CD4-positive, alpha-beta T cell treated with Interleukin-4 for 1 hour (primary cell): Measurements from ENCODE around the gene LRRC3B.

Source experiments
- DNase-seq, 2 donors: peaks; one replicate each; pipeline ENCODE4 v3.0.0-alpha.2; 2020 to 2022

The LRRC3B gene

DNA sequence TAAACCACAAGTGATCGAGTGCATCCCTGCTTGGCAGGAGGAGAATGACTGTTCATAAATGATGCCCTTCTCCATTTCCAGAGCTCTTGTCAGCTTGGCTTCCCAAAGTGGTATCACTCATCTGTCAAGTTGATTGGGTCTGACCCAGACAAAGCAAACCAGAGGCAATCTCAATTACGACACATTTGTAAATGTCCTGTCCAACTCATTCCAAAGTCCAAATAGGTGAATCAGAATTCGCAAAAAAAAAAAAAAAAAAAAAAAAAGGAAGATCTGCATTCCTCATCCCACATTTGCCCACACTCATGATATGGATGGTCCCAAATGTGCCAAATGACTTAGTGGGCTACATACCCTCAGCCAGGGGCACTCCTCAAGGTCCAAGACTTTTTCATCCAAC lies 91.9 kb downstream of the LRRC3B start:
- DNase-seq = no peak

DNA sequence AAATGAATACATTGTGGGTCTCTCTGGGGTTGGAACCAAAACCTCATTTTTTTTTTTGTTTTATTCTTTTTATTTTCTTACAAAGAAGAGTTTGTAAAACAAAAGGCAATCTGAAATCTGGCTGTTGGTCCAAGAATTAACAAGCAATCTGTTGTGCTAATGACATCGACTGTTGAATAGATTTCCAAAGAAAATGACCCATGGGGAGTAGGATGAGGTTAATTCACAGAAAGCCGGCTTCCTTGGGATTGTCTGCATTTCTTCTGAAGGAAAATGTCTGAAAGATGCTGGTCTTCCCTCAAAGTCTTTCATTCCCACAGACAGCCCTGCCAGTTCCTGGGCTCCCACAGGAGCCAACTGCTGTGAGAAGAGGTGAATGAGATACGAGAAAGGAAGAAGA lies 92.9 kb downstream of the LRRC3B start:
- DNase-seq = no peak

GRCh38 chr3:26718315-26718714 lies 95.7 kb downstream of the LRRC3B start:
- DNase-seq = no peak

GRCh38 chr3:26719134-26719533 lies 96.6 kb downstream of the LRRC3B start:
- DNase-seq = no peak

- DNase-seq = no peak
Measured at GRCh38 chr3:26721047-26721446, 98.5 kb downstream of the LRRC3B start.

GRCh38 chr3:26731843-26732242 lies 109.3 kb downstream of the LRRC3B start:
- DNase-seq = no peak

GRCh38 chr3:26750263-26750662 lies 127.7 kb downstream of the LRRC3B start:
- DNase-seq = no peak

GRCh38 chr3:26752466-26752865 lies 129.9 kb downstream of the LRRC3B start:
- DNase-seq = no peak

GRCh38 chr3:26753095-26753494 lies 130.5 kb downstream of the LRRC3B start:
- no peak for DNase-seq

- no peak for DNase-seq
Measured at GRCh38 chr3:26757978-26758377, 135.4 kb downstream of the LRRC3B start.
